AG04450 (cell line): ENCODE results near the gene LCN12. TPM values are rescaled to one million over a fixed set of nuclear protein-coding genes. Genes with fewer than 3 reads are reported as not detected.

Experiments
- CTCF ChIA-PET: fragments of 300-600, 350-600 bp; formaldehyde crosslinking; extraction: SDS; loops from one replicate; lab custom pipeline; 2022; ENCODE audit warnings: antibody characterized with exemption, inconsistent platforms; lab: Charles Lee
- POLR2A ChIA-PET: fragments of 350-600 bp; formaldehyde crosslinking; extraction: SDS; loops from one replicate; lab custom pipeline; 2021; ENCODE audit warnings: antibody characterized with exemption, inconsistent platforms; lab: Yijun Ruan, JAX
- DNase-seq: peaks from one replicate; pipeline ENCODE4 v3.0.0-alpha.2; 2011; ENCODE audit warnings: low read depth, low spot score
- H3K27ac ChIP-seq: one replicate; pipeline ENCODE4 v1.5.1; 2012; ENCODE audit warnings: low read depth, low read length, control low read depth
- H3K27me3 ChIP-seq: one replicate; pipeline ENCODE4 v1.6.0; 2012; ENCODE audit warnings: low read length; ENCODE audit not compliant: control insufficient read depth, insufficient read depth
- H3K4me3 ChIP-seq: 2 replicates; pipeline ENCODE4 v1.5.1; 2011; ENCODE audit warnings: mild to moderate bottlenecking, low read depth, low read length, control low read depth
- H3K9me3 ChIP-seq: 2 replicates; pipeline ENCODE4 v1.5.1; 2012; ENCODE audit warnings: low read length; ENCODE audit not compliant: control insufficient read depth, insufficient read depth
- polyA plus RNA-seq: library from polyadenylated mRNA; depleted of rRNA; stranded (reverse); fragments of >200 nt; gene quantifications from 2 replicates; pipeline ENCODE4 v1.2.3, GENCODE V29; 2011
- TF ChIP-seq, protein P1 (sequence below): IDR thresholded peaks from 2 replicates; pipeline ENCODE4 v1.5.1; 2011; ENCODE audit warnings: low read depth, low read length, control low read depth, inconsistent platforms

The LCN12 gene
- polyA plus RNA-seq, 1 experiment, result not detected

DNA sequence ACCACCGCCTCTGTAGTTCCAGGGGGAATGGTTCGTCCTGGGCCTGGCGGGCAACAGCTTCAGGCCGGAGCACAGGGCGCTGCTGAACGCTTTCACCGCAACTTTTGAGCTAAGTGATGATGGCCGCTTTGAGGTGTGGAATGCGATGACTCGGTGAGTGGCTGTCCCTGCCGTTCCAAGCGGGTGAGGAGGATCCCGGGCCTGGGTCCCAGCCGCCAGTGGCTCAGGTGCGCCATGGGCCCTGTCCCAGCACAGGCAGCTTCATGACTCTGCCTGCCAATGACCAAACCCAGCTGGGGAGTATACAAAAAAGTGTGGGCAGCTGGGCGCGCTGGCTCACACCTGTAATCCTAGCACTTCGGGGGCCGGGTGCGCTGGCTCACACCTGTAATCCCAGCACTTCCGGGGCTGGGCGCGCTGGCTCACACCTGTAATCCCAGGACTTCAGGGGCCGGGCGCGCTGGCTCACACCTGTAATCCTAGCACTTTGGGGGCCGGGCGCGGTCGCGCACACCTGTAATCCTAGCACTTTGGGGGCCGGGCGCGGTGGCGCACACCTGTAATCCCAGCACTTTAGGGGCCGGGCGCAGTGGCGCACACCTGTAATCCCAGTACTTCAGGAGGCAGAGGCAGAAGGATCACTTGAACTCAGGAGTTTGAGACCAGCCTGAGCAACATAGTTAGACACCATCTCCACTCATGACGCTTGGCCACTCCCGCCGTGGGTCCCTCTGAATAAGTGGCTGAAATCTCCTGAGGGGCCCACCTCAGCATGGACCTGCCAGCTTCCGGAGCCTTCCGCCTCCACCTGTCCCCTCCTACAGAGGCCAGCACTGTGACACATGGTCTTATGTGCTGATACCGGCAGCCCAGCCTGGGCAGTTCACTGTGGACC is 1.1 kb downstream of the LCN12 start:
- H3K9me3 ChIP-seq, result no peaks in the 10 kb centered on the region; the same call in 1 of the 2 replicates
- H3K27ac ChIP-seq, result no peak overlapping the region
- ChIA-PET CTCF (interaction anchor here (1.4 kb wide), 1 partner anchor 82 kb away, joined by 6 read pairs; no protein-coding TSS in a partner anchor), POLR2A (no interaction called here)
- no peak for DNase-seq
- peaks cover 8% of the 10 kb centered on the region for H3K27me3 ChIP-seq
- no peak overlapping the region for H3K4me3 ChIP-seq
- TF ChIP-seq, protein P1, sequence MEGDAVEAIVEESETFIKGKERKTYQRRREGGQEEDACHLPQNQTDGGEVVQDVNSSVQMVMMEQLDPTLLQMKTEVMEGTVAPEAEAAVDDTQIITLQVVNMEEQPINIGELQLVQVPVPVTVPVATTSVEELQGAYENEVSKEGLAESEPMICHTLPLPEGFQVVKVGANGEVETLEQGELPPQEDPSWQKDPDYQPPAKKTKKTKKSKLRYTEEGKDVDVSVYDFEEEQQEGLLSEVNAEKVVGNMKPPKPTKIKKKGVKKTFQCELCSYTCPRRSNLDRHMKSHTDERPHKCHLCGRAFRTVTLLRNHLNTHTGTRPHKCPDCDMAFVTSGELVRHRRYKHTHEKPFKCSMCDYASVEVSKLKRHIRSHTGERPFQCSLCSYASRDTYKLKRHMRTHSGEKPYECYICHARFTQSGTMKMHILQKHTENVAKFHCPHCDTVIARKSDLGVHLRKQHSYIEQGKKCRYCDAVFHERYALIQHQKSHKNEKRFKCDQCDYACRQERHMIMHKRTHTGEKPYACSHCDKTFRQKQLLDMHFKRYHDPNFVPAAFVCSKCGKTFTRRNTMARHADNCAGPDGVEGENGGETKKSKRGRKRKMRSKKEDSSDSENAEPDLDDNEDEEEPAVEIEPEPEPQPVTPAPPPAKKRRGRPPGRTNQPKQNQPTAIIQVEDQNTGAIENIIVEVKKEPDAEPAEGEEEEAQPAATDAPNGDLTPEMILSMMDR, result no peak

DNA sequence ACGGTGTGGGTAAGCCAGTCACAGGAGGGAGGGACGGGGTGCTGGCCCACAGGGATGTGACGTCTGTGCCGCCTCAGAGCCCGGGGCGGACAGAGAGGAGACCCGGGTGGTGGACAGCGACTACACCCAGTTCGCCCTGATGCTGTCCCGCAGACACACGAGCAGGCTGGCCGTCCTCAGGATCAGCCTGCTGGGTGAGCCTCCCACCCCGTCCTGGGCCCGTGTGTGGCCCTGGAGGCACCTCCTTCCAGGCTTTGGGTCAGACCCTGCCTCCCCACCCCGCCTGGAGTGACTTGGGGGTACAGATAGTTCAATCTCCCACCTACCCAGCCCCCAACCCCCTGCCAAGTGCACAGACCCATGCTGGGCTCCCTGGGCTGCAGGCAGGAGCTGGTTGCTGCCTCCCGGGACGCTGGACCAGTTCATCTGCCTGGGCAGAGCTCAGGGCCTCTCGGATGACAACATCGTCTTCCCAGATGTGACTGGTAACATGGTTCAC is 1.7 kb downstream of the LCN12 start:
- H3K27me3 ChIP-seq, result peaks cover 12% of the 10 kb centered on the region
- H3K27ac ChIP-seq, result no peak overlapping the region
- no peak overlapping the region for H3K4me3 ChIP-seq
- TF ChIP-seq, protein P1, result no peak
- CTCF ChIA-PET, result interaction anchor here (1.5 kb wide), 1 partner anchor 76 kb away, joined by 7 read pairs; no protein-coding TSS in a partner anchor
- POLR2A ChIA-PET, result no interaction called here
- DNase-seq, result no peak
- H3K9me3 ChIP-seq, result no peaks in the 10 kb centered on the region; the same call in 1 of the 2 replicates

DNA sequence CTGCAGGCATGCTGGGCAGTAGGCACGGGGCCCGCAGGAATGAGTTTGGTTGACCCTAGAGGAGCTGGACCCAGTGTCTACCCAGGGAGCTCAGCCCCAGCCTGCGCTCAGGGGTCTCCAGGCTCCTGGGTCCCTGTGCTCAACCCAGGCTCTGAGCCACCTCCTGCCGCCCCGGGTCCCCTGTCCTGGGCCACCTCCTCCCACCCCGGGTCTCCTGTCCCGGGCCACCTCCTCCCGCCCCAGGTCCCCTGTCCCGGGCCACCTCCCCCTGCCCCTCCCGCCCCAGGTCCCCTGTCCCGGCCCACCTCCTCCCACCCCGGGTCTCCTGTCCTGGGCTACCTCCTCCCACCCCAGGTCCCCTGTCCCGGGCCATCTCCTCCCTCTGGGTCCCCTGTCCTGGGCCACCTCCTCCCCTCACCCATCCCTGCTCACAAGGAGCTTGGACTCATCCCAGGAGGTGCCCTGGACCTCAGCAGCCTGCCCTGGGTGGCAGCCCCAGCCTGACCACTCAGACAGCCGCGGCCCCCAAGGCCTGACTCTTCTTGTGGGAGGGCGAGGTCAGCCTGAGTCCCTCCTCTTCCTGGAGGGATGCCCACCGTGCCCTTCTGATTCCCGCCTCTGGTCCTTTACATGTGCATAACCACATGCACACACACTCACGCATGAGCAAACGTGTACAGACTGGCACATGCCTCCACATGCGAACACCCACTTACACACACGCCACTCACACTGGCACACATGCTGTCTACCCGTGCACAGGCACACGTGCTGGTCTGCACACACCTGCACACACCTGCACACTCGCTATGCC is 2.4 kb downstream of the LCN12 start:
- no peak for DNase-seq
- Histone ChIP-seq H3K27me3 (peaks cover 12% of the 10 kb centered on the region), H3K4me3 (no peak overlapping the region), H3K27ac (no peak overlapping the region), H3K9me3 (no peaks in the 10 kb centered on the region; the same call in 1 of the 2 replicates)
- POLR2A ChIA-PET, result no interaction called here
- TF ChIP-seq, protein P1, result no peak
- CTCF ChIA-PET, result interaction anchor here (1.5 kb wide), 1 partner anchor 75 kb away, joined by 7 read pairs; no protein-coding TSS in a partner anchor

DNA sequence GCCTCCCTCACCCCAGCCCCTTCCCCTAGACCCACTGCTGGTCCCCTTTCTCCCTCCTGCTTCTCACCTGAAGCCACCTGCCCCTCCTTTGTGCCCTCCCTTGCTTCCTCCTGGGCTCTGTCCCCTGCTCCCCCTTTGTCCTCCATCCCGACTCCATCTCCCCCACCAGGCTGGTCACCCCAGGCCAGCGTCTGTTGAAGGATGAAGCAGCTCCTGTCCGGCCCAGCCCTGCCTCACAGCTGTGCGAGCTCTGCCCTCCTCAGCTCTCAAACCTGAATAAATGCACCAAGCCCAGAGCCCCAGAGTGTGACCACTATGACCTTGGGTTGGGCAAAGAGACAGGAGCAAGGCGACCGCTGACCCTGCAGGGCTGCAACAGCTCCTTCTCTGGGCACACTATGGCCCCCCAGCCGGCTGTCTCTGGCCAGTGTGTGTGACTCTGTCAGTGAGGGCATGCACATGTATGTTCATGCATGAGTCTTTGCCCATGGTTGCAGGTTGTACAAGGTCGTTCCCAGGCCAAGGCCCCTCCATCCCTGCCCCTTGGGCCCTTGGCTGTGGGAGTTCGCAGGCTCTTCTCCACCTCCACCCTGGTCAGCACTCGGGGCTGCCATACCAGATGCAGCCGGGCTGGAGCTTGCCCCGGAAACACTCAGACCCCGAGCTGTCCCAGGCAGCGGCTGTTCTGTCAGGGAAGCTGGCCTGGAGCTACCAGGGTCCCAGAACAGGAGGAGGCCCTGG is 3.3 kb downstream of the LCN12 start:
- Histone ChIP-seq H3K9me3 (no peaks in the 10 kb centered on the region; the same call in 1 of the 2 replicates), H3K27me3 (peaks cover 14% of the 10 kb centered on the region), H3K4me3 (no peak overlapping the region), H3K27ac (no peak overlapping the region)
- CTCF ChIA-PET, result interaction anchor here (1.5 kb wide), 1 partner anchor 74 kb away, joined by 7 read pairs; no protein-coding TSS in a partner anchor
- DNase-seq, result no peak
- POLR2A ChIA-PET, result no interaction called here
- TF ChIP-seq, protein P1, result no peak
